ENCODE results near the gene DPP9. TPM values are rescaled to one million over a fixed set of nuclear protein-coding genes. Genes with fewer than 3 reads are reported as not detected.

The DPP9 gene
- total RNA-seq, 1 experiment from 2014 or later = 46.4 TPM

DNA sequence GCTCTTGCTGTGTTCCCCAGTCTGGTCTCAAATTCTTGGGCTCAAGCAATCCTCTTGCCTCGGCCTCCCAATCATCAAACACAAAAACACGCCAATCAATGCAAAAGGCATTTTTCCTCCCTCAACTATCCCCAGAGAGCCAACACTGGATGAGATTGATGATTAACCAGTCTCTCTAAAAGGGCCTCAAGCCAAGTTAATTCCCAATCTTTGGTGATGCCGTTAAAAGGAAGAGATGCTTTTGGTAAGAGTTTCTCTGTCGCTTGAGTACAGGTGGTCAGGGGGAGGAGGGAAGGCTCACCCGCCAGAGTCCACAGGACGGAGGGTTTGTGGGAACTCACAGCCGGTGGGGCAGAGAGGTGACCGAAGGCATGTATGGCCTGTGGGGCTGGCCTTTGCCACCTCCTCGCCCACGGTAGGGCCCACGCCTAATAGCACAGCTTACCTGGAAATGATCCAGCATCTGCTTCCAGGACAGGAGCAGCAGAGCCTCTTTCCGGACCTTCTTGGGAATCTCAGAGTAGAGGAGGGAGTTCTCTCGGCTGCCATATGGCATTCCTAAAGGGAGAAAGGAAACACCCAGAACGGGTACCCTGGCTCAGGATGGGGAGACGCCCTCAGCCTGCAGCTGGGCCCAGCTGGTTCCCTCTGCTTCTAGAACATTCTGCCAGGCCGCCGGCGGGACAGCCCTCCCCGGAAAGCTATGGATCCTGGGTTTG lies 18.1 kb downstream of the DPP9 start:
- H3K14ac ChIP-seq (ENCODE audit: insufficient read depth, low read length) = no peak overlapping the region
- no peak overlapping the region for H3K23ac ChIP-seq (ENCODE audit: insufficient read length, low read depth, low read length)
- WGBS (ENCODE audit: extremely low coverage, insufficient read length, low lambda C conversion rate) = no CpG with 5 or more reads among the region's 19 CpGs
- H3K56ac ChIP-seq (ENCODE audit: insufficient read length, low read depth, low read length) = no peak overlapping the region
- no peaks in the 10 kb centered on the region for H3K4me1 Mint-ChIP-seq
- no peak for DNase-seq
- no peak overlapping the region for H3K27ac ChIP-seq (ENCODE audit: insufficient read length, low read depth, low read length)
- no peak overlapping the region for H2BK15ac ChIP-seq (ENCODE audit: low read depth, low read length)
- H2AK5ac ChIP-seq (ENCODE audit: insufficient read length, low read length) = no peak overlapping the region
- H3K23me2 ChIP-seq (ENCODE audit: insufficient read length, low read depth, low read length, poor library complexity, severe bottlenecking) = no peaks in the 10 kb centered on the region
- H4K91ac ChIP-seq (ENCODE audit: insufficient read length, low read depth, low read length) = no peak overlapping the region
- no peaks in the 10 kb centered on the region for H3K27me3 ChIP-seq (ENCODE audit: insufficient read depth, low read length)
- H3T11ph ChIP-seq (ENCODE audit: low read length) = no peak overlapping the region
- H2BK20ac ChIP-seq (ENCODE audit: low read depth, low read length, poor library complexity, severe bottlenecking) = no peak overlapping the region
- H3K9me3 Mint-ChIP-seq = no peaks in the 10 kb centered on the region
- H3K79me1 ChIP-seq (ENCODE audit: insufficient read depth, low read depth, low read length, poor library complexity, severe bottlenecking) = no peaks in the 10 kb centered on the region
- H3K4me2 ChIP-seq (ENCODE audit: insufficient read depth, insufficient read length, low read length) = no peak overlapping the region
- H3K9me3 ChIP-seq (ENCODE audit: control insufficient read depth, low read depth, low read length) = no peaks in the 10 kb centered on the region
- peaks cover 25 to 52% (median 49%) of the 10 kb centered on the region in 3 experiments; a peak in 6 of 7 replicates for H3K36me3 Mint-ChIP-seq (ENCODE audit: insufficient read depth in 1 of 3, low read depth in 3 of 3)
- no peak overlapping the region for H3K9ac ChIP-seq (ENCODE audit: extremely low read depth, insufficient read length, low read length)
- no peak for TF ChIP-seq CTCF (conservative IDR thresholded peaks at IDR 0.05)
- H3K27ac Mint-ChIP-seq = no peak overlapping the region
- H3K27me3 Mint-ChIP-seq (ENCODE audit: low read depth) = no peaks in the 10 kb centered on the region
- no peaks in the 10 kb centered on the region for H3K4me1 ChIP-seq (ENCODE audit: insufficient read depth, low read length)
- H3K4me3 Mint-ChIP-seq = no peak overlapping the region
- H2BK5ac ChIP-seq (ENCODE audit: insufficient read length, low read length) = no peak overlapping the region
- no peak overlapping the region for H3K18ac ChIP-seq (ENCODE audit: insufficient read length, low read depth, low read length)
- no peak overlapping the region for H2BK120ac ChIP-seq (ENCODE audit: low read depth, low read length, poor library complexity, severe bottlenecking)
- no peak overlapping the region for H4K5ac ChIP-seq (ENCODE audit: insufficient read length, low read depth, low read length)
- H3K79me2 ChIP-seq (ENCODE audit: insufficient read depth, low read length) = no peaks in the 10 kb centered on the region
- no peak overlapping the region for H2BK12ac ChIP-seq (ENCODE audit: insufficient read length, low read depth, low read length)
- no peak overlapping the region for H4K8ac ChIP-seq (replicated peaks; ENCODE audit: insufficient read length, low read depth, low read length)
- no peak overlapping the region for H3K4ac ChIP-seq (ENCODE audit: low read depth, low read length)
- H2AFZ ChIP-seq (ENCODE audit: low read length) = no peak overlapping the region
- H4K20me1 ChIP-seq (ENCODE audit: control insufficient read depth, insufficient read depth, insufficient read length) = no peaks in the 10 kb centered on the region
